Thyroid gland (tissue), 4 donors: ENCODE data around the gene TRIOBP.

ENCODE experiments used
- CTCF ChIP-seq, 6 experiments: fragments of 200-600 bp in 3 of 6; fragments of 450-650 bp in 3 of 6; sonication (generic) in 3 of 6; IDR thresholded peaks; one replicate each; pipeline ENCODE4 v1.5.1; 2016 to 2019; ENCODE audit warnings: antibody characterized with exemption in 6 of 6, mild to moderate bottlenecking in 2 of 6, inconsistent platforms in 1 of 6, moderate library complexity in 1 of 6
- POLR2A ChIP-seq, 2 donors: fragments of 450-650 bp; IDR thresholded peaks; one replicate each; pipeline ENCODE4 v1.6.1; 2017; ENCODE audit warnings: antibody characterized with exemption in 2 of 2, mild to moderate bottlenecking in 2 of 2, moderate library complexity in 1 of 2

- TF ChIP-seq POLR2A (IDR thresholded peaks at IDR 0.05): peak in 1 of 2 donors; percentile 11
- peak; percentile 74 to 98 (median 92) for TF ChIP-seq CTCF (IDR thresholded peaks at IDR 0.05)
Measured at GRCh38 chr22:37817705-37818408, 121.0 kb downstream of the TRIOBP start.
